HG02970 (cell line): ENCODE measurements around the gene ZKSCAN4.

Experiments
- ATAC-seq: cut with Tn5 transposase; IDR thresholded peaks from one replicate; pipeline ENCODE4 v1.9.1; 2021; ENCODE audit warnings: mild to moderate bottlenecking, moderate library complexity, moderate number of reproducible peaks; ENCODE audit not compliant: unreplicated experiment, low FRiP score

Gene ZKSCAN4

DNA sequence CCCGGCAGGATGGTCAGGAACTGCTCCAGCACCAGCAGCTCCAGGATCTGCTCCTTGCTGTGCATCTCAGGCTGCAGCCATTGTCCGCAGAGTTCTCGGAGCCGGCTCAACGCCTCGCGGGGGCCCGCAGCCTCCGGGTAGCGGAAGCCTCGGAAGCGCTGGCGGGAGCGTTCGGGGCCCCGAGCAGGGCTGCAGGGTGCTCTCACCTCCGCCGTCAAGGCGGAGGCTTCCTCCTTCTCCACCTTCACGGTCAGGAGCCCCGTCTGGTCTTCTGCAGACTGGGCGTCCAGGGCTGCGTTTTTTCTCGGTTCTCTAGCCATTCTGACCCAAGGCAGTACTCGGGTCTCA lies 434 bp downstream of the ZKSCAN4 start:
- no peak for ATAC-seq

DNA sequence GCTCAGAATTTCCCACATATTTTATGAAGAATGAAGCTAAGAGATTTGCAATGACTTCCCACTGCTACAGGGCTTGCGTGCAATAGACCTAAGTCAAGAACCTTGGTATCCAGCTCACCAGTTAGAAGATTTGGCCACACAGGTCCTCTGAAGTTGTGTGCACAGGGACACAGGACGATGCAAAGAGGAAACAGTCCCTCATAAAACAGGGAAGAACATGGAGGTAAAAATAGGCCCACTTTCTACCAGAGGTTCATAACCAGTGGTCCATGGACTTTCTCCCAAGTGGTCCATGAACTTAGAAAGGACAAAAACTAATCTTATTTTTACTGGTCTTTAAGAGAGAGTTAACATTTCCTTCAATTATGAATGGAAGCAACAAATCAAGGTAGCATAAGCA lies 1.3 kb downstream of the ZKSCAN4 start:
- no peak for ATAC-seq

DNA sequence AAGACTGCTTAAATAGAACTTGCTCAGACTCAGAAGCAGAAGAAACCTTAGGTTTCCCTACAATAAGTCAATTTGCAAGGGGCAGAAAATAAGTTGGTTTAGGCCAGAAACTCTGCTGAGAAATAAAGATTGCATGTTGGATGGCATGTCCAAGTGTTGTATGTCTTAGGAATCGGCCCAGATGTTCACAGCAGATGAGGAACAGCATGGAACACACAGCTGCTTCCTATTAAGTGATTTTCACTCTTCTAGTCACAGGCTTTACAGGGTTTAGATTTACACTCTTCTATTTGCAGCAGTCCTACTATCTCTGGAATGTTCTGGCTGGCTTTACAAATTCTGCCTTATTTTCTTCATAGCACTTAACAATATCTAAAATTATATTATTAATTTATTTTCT lies 3.2 kb downstream of the ZKSCAN4 start:
- no peak for ATAC-seq

DNA sequence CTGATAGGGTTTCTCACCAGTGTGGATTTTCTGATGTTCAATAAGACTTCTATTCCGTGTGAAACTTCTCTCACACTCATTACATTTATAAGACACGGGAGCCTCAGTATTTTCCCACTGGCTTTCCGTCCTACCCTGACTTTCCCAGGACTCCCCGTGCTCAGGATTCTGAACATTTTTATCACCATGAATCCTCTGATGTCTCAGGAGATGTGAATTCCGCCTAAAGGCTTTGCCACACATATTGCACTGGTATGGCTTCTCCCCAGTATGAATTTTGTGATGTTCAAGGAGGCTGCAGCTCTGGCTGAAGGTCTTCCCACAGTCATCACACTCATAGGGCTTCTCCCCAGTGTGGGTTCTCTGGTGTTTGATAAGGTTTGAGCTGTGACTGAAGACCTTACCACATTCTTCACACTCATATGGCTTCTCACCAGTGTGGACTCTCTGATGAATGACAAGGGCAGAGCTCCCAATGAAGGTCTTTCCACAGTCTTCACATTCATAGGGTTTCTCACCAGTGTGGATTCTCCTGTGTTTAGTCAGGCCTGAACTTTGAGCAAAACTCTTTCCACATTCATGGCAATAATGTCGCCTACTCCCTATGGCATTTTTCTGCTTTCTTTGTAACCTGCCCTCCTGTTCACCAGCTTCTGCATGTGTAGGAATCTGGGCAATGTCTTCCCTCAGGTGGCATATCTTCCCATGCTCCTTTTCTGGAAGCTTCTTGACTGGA lies 6.7 kb downstream of the ZKSCAN4 start:
- ATAC-seq: no peak

DNA sequence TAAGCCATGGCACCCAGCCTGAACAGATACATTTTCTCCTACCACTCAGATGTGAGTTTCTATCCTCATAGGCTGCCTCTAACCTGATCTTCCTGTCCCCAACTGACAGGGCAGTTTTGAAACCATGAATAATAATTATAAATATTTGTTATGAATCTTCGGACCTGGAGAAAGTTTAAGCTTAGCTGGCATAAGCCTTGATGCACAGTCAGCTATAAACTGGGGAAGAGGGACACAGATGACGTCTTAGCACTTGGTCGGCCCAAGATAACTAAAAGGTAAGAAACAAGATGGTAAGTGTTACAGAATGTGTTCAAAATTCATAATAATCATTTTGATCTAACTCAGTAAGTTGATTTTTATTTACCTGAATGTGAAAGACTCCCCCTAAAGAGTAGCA lies 8.1 kb downstream of the ZKSCAN4 start:
- no peak for ATAC-seq

DNA sequence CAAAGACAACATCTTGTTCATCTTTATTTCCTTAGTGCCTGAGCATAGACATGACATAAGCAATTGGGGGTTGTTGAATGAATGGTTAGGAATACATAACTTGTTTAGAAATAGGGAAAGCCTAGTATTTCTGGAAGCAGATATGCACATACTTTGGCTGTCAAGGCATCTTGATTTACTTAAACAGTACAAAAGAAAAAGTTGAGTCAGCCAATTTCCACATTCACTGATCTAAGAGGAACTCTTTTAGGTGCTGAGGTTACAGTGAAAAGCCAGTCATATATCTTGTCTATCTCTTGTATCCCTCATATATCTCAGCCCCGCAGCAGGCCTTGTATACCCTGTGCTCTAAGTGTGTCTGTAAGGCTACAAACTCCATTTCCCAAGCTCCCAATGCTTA lies 11.6 kb downstream of the ZKSCAN4 start:
- ATAC-seq: no peak

DNA sequence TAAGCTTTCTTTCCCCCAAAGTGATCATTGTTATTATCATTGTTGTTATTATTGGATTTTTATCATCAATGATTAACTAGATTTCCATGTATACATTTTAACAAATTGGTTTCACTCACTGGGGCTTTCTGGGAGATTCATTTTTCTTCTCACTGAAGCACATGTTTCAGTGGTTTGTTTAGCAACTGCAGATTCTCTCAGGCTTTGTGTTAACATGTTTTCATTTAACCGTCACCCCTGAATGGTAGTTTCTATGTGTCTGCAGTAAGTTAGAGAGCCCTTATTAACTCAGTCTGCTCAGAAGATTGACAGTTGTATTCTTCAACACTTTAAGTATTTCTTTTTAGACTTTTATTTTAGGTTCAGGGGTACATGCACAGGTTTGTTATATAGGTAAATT lies 12.4 kb downstream of the ZKSCAN4 start:
- ATAC-seq: no peak

DNA sequence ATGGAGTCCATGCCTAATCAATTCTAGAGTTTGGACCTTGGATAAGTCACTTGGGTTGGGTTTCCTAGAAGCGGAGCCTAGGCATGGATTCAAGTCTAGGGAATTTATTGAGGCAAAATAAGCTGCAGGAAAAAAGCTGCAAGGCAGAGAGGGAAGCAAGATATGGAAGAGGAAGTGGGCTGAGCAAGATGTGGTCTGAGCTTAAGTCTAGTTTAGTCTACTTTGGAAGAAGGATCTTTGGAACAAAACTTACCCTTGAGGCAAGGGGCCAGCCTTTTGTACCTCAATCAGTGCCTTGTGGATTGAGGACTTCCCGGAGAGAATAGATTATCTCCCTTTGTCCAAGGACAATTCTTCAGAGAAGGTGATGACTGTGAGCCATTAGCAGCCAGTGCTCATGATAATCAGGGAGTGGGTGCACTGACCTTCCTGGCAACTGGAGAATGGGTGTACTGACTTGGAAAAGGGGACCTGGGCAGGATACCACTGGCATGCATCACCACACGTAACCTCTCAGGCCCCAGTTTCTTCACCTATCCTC lies 16.1 kb downstream of the ZKSCAN4 start:
- ATAC-seq: no peak

DNA sequence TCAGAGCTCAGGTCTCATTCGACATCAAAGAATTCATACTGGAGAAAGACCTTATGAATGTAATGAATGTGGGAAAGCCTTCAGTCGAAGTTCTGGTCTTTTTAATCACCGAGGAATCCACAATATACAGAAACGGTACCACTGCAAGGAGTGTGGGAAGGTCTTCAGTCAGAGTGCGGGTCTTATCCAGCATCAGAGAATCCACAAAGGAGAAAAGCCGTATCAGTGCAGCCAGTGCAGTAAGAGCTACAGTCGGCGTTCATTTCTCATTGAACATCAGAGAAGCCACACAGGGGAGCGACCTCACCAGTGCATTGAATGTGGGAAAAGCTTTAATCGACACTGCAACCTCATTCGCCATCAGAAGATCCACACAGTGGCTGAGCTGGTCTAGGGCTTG lies 19.3 kb downstream of the ZKSCAN4 start:
- ATAC-seq: no peak

DNA sequence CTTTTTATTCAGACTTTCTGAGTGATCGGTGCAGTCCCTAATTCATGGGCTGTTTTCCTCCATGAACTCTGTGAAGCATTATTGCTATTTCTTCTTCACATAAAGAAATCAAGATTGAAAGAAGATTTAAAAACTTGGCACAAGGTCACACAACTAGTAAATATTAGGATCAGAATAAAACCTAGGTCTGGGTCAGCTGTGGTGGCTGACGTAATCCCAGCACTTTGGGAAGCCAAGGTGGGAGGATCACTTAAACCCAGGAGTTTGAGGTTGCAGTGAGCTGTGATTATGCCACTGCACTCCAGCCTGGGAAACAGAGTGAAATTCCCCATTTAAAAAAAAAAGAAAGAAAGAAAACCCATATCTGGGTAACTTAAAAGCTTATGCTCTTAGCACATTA lies 25.6 kb downstream of the ZKSCAN4 start:
- no peak for ATAC-seq

DNA sequence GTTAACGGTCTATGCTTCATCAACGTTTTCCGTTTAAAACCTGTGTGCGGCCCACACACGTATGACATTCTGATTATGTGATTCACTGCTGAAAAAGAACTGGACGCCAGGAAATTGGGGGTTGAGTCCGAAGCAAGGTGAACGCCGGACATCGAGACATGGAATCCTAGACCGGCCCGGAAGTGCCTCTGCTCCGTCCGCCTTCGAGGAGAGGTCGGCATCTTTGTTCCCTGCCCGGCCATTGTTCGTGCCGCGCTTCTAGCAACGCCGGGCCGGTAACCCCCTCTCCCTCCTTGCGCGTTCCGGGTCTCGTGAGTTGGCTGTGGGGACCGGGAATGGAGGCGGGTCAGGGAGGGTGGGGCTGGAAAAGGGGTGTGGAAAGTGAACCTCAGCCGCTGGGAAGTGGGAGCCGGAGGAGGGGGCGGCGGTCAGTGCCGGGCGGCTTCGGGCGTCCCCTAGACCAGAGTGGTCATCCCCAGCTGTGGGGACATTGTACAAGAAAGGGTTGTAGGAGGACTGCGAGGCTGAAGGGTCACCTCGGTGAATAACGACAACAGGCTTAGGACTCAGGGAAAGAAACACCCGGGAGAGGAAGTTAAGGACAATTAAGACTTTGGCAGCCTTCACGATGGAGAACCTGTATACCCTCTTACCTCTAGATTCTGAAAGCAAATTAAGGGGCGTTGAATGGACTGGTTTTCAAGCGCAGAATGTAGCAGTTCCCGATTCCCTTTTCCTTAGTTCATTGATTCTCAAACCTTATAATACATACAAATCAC lies 26.8 kb downstream of the ZKSCAN4 start, which contains the start of gene ZSCAN9:
Gene ZSCAN9 (plus strand): TSS at position 220 of the 779 bp plus-strand sequence. CDS start 1,810 bp downstream, outside the sequence.
- ATAC-seq: peak; percentile 75

DNA sequence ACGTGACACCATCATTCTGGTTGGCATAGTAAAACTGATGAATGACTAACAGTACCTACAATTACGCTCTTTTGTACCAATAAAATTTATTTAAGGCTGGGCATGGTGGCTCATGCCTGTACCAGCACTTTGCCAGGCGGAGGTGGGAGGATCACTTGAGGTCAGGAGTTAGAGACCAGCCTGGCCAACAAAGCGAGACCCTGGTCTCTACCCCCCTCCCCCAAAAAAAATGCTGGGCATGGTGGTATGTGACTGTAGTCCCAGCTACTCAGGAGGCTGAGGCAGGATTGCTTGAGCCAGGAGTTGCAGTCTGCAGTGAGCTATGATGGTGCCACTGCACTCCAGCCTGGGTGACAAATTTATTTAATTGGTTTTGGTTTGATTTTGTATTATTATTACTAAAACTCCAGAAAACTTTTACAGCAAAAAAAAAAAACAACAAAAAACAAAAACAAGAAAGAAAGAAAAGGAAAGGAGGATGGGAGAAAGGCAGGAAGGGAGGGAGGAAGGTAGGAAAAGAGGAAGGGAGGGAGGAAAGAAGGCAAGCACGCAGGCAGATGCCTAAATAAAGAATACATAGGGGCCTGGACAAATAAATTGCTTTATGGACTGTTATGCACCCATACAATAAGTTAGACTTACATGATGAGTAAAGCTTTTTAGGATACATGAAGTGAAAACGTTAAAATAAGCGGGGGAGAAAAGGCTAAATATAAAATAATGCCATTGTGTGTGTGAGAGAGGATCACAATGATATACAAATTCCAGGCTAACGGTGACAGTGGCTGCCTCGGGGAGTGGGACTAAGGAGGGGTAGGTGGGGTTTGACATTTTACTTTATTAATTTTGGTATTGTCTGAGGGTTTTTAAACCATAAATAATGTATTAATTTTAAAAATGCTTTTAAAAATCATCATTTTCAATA lies 27.7 kb downstream of the ZKSCAN4 start:
- ATAC-seq: no peak

DNA sequence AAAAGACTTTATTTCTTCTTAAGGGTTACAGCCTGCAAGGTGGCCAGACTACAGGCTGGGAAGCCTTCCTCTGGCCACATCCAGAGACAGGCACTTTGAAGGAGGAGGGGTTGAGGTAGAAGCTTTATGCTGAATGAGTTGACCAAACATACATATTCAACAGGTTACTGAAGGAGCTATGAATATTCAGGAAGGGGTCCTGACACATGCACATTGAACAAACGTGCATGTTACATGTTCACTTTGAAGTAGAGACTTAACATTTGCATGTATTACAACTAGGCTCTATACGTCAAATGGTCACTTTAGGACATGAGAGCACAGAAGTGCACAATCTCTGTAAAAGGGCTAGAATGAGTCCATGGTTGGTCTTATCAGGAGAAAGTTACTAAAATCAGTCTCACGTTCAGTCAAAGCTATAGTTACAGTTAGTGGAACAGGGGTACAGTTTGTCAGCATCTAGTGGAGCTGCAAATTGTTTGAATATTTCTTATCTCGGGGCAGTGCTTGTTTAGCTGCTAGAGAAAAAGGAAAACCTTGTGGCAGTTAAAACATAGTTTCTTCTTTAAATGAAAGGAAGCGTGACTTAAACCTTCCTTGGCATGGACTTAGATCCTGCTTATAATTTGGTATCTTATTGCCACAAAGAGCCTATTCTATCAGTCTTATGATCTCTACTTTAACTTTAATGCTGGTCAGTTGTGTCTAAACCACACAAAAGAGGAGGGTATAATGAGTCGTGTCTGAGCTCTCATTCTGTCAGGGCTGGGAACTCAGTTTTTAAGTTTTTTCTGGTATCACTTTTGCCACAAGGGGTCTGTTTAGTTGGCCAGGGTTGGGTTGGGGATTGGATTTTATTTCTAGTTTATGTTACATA lies 31.6 kb downstream of the ZKSCAN4 start:
- ATAC-seq: no peak

DNA sequence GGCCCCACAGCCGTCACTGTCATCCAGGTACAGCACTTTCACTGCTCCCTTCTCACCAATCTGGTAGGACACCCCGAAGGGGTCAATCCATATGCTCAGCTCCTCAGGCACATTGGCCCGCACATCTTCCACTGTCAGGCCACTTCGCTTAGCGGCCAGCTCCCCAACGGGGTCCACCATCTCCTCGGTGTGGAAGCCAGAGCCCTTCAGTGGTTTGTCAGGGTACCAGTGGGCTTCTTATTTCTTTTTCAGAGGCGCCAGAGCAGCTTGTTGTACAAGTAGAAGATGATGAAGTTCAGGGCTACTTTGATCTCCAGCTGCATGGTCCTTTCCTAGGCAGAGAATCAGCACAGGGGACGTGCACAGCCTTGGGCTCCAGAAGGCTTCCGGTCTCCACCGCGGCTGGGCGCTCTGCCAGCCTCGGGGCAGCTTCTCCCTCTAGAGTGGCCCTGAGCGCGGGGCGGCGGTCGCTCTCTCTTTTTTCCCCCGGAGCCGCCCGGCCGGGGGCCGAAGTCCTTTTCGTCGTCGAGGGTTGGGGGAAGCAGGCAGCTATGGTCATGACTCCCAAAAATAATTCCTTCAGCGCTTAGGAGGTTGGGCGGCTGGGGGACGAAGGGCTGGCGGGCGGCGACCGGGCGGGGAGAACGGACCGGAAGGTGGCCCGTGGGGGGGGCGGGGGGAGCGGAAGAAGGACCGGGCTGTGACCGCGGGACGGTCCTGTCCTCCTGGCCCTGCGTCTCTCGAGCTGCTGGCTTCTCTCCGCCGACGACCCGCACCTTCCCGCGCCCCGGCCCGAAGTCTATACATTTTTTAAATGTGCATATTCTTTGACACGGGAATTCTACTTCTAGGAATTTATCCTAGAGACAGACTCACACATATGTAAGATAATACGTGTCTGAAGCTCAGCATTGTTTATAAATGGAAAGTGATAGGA lies 33.5 kb downstream of the ZKSCAN4 start:
- no peak for ATAC-seq

DNA sequence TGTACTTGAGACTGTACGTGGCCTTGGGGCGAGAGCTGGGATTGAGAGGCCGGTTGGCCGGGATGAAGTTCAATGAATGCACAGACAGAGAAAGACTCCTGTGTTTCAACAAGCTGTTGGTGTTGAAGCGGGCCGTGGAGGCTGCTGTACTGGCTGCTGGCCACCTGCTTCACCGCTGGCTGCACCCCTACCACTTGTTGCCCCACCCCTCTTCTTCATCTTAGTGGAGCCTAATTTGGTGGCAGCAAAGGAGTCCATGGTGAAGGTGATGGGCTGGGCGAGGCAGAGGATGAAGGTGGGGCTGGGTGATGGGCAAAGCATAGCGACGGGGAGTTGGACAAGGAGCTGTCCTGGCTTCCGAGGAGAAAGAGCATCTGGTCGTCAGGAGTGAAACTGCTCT lies 34.2 kb downstream of the ZKSCAN4 start:
- no peak for ATAC-seq

DNA sequence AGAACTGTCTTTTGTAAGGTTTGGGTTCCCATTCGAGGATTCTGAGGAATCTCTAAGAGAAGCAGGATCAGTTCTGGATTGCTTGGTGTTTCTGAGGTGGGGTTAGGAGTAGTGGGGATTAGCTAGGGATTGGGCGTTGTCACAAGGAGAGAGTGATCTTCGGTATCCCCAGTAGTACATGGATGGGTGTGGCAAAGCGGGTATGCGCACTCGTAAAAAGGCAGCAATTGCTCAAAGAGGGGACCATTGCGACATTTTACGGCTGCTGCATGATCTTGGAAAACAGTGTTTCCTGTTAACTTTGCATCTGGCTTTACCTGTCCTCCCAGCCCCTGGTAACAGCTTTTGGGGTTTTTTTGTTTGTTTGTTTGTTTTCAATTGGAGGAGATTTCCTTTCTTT lies 36.6 kb downstream of the ZKSCAN4 start:
- no peak for ATAC-seq

DNA sequence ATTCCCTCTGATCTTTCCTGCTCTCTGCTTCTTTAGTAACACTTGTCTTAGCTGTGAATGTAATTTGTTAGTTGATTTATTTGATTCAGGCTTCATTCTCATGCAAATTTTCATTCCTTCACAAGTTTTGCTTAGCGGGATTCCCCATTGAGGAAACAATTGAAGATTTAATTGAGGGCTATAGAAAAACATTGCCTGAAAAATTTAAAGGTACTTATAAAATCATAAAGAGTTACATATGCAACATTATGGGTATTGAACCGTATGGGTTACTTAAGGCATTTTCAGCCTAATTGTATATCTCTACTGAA lies 38.9 kb downstream of the ZKSCAN4 start:
- ATAC-seq: no peak

DNA sequence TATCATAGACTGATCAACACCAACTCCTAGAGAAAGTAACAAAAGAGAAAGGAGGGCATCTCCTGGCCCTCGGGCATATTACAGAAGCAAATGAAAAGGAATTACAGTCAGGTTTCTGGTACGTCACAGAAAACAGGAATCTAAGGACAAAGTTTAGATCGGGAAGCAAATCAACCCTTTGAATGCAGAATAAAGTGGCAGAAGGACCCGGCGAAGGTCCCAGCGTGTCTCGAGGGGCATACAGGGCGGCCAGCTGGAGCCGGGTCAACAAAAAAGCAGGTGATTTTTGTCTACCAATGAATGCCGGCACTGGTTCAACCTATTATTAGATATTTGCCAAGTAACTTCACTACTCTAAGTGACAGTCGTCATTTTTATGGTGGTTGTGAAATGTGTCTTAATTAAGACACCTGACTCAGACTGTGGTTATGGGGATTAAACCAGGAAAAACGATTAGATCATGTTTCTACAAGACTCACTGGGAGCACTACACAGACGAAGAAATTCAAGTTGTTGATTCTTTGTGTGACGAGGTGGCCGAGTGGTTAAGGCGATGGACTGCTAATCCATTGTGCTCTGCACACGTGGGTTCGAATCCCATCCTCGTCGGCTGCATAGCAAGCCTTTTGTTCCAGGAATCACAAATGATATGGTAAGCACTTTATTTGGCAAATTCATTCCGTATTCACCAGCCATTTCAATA lies 39.4 kb downstream of the ZKSCAN4 start:
- no peak for ATAC-seq
